Activated CD8-positive, alpha-beta memory T cell treated with anti-CD3 and anti-CD28 coated beads, Interleukin-2, amount 50 U/mL, for 48 hours (primary cell): ENCODE measurements around the gene SF3B3.
"Not testable (repeated sequence)": the region's sequence is repeated elsewhere in the genome, so short reads cannot be mapped to it uniquely, and the experiment has no call there.

Experiments used
- DNase-seq: peaks from one replicate; pipeline ENCODE4 v3.0.0-alpha.2; 2020

The SF3B3 gene

DNA sequence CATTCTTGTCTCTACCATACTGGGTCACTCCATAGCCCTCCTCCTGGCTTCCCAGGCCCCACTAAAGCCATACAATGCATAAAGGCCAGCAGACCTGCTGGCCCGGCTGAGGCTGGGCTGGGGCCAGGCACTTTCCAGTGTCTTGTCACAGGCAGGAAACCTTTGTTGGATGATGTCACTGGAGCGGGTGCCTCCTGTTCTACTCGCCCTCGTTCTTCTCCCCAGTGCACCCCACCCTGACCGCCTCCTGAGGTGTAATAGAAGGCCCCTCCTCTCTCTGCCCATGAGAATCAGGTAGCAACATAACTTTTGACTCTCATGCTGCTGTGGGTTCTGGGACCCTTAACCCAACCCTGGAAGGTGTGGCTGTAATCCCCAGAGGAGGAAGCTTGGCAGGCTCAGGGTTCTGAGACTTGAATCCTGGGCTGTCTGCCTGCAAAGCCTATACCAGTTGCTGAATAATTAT lies 68.5 kb downstream of the SF3B3 start:
- DNase-seq, result no peak

- DNase-seq, result no peak
Observed at GRCh38 chr16:70593544-70593943, 69.9 kb downstream of the SF3B3 start.

DNA sequence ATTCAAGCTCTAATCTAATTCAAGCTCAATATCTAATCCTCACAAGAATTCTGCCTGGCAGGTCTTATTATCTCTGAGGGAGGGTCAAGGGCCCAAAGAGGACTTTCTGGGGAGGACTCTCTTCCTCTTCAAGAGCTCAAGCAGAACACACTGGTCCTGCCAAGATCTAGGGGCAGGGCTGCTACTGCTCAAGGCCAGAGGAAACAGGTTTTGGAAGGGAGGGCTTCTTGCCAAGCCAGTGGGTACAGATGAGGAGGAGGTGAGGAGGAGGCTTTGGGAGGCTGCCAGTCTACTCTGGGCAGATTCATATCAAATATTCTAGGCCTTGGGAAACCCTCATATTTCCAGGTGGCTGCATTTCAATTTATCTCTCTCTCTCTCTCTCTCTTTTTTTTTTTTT lies 71.0 kb downstream of the SF3B3 start:
- DNase-seq, result no peak

DNA sequence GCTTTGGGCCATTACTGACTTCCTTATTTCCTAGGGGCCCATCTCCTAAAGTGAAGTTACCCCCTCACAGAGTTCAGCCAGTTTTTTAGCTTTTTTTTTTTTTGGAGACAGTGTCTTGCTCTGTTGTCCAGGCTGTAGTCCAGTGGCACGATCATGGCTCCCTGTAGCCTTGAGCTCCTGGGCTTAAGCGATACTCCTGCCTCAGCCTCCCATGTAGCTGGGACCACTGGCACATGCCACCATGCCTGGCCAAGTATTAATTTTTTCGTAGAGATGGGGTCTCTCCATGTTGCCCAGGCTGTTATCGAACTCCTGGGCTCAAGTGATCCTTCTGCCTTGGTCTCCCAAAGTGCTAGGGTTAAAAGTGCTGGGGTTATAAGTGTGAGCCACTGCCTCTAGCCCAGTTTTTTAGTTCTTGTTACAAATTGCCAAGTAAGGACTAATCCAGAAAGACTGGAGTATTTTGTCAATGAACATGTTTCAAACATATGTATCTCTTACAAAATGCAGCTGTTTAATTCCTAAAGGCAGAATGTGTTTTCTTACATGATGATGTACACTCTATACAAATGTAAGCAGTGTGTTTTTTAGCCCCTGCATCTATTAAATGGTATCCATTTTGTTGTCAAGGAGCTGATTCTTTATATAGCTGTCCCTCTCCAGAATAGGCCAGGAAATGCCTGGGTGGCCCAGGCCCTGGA lies 73.7 kb downstream of the SF3B3 start:
- DNase-seq, result no peak

DNA sequence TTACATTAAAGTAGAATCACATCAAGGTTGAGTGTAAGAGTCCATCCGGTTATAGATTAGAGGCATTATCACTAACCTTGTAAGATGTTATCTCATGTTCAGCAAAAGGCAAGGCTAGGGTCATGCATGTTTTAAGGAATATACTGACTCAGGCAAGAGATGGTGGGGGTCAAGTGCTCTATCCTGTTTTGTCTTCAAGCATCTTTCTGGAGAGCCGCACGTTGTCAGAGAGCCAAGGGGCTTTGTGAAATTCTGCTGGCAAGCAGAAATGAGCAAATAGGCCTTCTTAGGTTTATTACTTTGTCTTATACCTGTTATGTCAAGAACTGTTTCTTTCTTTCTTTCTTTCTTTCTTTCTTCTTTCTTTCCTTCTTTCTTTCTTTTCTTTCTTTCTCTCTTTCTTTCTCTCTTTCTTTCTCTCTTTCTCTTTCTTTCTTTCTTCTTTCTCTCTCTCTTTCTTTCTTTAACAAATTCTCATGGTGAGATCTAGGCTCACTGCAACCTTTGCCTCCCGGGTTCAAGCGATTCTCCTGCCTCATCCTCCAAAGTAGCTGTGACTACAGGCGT lies 75.4 kb downstream of the SF3B3 start:
- DNase-seq, result no peak

DNA sequence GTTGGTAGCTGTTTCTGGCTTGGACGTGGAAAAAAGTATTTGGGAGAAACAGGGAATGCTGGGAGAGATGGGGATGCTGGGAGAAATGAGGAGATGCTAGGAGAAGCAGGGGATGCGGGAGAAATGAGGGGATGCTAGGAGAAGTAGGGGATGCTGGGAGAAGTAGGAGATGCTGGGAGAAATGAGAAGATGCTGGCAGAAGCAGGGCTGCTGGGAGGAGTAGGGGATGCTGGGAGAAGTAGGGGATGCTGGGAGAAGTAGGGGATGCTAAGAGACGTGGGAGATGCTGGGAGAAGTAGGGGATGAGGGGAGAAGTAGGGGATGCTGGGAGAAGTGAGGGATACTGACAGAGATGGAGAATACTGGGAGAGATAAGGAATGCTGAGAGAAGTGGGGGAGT lies 77.1 kb downstream of the SF3B3 start:
- no peak for DNase-seq

DNA sequence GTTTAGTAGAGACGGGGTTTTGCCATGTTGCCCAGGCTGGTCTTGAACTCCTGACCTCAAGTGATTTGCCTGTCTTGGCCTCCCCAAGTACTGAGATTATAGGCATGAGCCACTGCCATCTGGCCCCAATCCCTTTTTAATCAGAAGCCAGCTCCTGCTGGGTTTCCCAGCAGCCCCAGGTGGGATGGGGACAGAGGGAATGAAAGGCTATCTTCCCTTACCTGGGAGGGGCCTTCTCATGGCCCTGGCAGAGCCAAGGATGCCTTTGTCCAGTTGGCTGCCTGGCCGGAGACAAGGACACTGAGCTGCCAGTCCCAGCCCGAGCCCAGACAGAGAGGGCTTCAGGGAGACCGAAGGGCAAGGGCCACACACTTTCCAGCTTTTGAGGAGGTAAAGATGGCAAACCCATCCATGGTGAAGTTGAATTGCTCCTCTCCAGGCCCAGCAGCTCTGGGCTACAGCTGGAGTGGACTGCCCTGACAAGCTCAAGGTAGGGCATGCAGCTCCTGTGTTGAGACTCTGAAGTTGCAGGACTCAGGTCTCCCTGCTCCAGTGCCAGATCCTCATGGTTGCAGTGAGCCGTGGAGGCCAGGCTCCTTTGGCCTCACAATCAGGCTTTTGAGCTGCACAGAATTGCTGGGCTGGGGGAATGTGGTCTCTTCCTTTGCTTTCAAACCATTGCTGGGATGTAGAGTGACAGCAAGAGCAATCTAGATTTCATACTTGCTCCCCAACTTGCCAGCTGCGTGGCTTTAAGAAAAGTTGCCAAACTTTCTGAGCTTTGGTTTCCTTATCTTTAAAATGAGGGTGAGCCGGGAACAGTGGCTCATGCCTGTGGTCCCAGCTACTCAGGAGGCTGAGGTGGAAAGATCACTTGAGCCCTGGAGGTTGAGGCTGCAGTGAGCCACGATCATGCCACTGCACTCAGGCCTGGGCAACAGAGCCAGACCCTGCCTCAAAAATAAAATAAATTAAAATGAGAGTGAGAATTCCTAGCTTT lies 78.3 kb downstream of the SF3B3 start:
- no peak for DNase-seq

DNA sequence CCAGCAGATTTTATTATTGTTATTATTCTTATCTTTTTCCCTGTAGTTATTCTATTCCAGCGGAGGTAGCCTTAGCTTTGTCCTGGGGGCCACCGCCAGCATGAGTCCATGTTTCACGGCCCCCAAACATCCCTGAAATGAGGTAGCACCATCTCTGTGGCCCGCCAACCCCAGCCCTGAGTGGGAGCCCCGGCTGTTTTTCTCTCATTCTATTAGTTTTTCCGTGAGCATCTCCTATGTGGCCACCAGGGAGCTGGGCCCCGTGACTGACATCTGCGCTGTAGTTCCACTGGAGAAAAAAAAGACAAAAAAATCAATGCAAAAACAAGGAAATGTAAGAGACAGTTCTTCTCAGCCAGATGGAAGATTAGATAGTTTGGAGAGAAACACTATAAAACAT lies 79.2 kb downstream of the SF3B3 start:
- no peak for DNase-seq

- no peak for DNase-seq
Observed at GRCh38 chr16:70604407-70605282, 81.0 kb downstream of the SF3B3 start.

DNA sequence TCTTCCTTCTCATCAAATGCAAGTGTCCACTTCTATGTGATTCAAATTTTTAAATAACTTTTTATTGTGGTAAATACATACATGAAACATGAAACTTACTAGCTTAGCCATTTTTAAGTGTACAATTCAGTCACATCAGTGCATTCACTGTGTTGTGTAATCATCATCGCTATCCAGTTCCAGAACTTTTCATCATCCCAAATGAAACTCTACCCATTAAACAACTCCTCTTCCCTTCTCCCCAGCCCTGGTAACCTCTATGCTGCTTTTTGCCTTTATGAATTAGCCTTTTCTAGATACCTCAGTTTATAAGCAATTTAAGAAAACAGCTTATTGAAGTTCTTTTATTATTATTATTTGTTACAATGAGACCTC lies 81.7 kb downstream of the SF3B3 start:
- DNase-seq, result no peak

DNA sequence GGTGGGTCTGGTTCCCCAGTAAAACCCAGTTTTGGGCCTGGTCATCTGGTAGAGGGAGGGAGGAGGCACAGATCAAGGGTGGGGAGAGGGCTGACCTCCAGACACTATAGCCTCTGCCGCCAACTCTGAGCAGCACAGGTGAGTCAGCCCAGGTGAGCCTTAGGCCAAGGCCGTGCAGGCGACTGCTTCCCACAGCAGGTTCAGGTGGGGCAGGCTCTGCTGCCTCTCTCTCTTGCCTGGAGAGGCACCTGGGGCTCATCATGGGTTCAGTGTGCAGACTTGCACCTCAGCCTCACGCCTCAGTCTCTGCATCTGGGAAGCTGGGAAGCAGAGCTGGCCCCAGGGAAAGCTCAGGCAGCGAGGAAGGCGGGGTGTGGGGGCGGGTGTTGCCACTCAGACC lies 84.9 kb downstream of the SF3B3 start:
- DNase-seq, result no peak

GRCh38 chr16:70610273-70611223 lies 86.9 kb downstream of the SF3B3 start:
- DNase-seq, result no peak

DNA sequence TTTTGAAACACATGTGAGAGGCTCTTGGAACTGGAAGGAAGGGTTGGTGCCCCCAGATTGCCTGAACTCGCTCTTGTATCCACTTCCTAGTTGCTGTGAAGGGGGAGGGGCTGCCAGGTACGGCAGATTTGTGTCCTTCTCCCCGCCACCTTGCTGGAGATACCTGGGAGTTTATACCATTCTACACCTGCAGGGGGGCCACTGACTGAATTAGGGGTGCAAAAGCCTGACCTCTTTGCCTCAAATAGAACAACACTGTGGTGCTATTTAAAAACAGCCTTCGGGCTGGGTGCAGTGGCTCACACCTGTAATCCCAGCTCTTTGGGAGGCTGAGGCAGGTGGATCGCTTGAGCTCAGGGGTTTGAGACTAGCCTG lies 87.6 kb downstream of the SF3B3 start:
- no peak for DNase-seq

DNA sequence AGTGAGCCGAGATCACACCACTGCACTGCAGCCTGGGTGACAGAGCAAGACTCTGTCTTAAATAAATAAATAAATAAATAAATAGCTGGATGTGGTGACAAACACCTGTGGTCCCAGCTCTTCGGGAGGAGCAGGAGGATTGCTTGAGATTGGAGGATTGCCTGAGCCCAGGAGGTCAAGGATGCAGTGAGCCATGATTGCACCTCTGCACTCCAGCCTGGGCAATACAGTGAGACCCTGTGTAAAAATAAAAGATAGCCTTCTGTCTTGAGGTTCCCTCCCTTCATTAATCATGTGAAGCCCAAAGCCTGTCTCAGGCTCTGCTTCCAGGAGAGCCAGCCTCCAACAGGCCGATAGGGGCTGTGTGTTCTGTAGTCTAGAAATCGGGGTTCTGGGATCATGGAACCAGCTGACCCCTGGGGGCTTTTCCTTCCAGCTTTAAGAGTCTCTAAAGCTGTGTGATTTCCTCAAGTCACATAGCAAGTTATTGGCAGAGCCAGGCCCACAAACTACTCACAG lies 88.2 kb downstream of the SF3B3 start:
- DNase-seq, result no peak

DNA sequence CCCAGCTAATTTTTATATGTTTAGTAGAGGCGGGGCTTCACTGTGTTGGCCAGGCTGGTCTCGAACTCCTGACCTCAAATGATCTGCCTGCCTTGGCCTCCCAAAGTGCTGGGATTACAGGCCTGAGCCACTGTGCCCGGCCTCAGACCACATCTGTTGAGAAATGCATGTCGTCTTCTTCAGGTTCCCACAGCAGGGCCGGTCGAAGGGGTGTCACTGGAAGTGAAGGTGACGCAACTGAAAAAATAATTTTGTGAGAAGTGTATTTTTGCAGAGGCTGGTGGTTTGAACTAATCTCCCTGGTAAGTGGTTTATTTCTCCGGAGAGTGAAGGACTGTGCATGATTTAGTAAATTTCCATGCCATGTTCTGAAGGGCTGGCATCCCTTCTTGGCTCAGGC lies 89.3 kb downstream of the SF3B3 start:
- DNase-seq, result no peak

GRCh38 chr16:70614208-70614951 lies 90.8 kb downstream of the SF3B3 start:
- DNase-seq, result no peak

- no peak for DNase-seq
Observed at GRCh38 chr16:70615945-70616344, 92.3 kb downstream of the SF3B3 start.

GRCh38 chr16:70621864-70622263 lies 98.2 kb downstream of the SF3B3 start:
- not testable (repeated sequence) for DNase-seq
